ENCODE data around the gene PPT2. TPM values are rescaled to one million over a fixed set of nuclear protein-coding genes. Genes with fewer than 3 reads are reported as not detected.

PPT2 gene
- total and polyA plus RNA-seq, 2 of the 8 experiments (the other 6 are each of a cell fraction or from before 2014, with no cell fraction given), result 24.1 to 39.5 TPM

DNA sequence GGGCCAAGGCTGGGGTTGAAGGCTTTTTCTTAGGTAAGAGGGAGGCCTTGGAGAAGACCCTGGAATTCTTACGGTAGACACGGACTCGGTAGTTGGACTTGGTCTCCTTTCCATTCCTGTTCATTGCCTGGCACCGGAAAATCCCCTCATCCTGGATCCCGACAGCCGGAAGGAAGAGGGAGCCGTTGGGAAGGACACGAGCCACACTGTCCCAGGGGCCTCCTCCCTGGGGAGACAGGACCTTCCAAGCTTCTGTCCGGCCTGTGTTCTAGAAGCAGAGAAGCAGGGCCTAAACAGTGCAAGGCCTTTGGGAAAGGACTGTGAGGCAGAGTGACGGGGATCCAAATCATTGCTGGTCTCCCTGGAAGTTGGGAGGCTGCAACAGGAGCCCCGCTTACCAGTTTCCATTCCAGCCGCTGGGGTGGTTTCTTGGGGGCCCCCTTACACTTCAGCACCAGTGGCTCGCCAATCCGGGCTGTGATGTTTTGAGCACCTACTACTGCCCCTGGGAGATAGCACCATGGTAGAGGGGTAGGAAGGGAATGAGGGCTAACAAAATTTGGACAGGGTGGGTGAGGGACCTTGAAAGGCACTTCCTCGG, 29.6 kb downstream of the PPT2 start:
- Histone ChIP-seq H3K4me2 (ENCODE audit: insufficient read depth in 1 of 2, low read depth in 2 of 2, low read length in 2 of 2) (no peak overlapping the region), H3K18ac (ENCODE audit: extremely low read depth, low read length) (no peak overlapping the region), H3K27me3 (replicated peaks in 1 of 4; ENCODE audit: control insufficient read depth in 3 of 4, extremely low read depth in 1 of 4, insufficient read depth in 3 of 4, low read length in 3 of 4) (no peaks in the 10 kb centered on the region; a peak in 1 of 7 replicates), H3K79me1 (ENCODE audit: low read depth, low read length) (peaks cover 6% of the 10 kb centered on the region), H3K9ac (replicated peaks in 1 of 4; ENCODE audit: extremely low read depth in 1 of 4, low read depth in 3 of 4, low read length in 3 of 4) (no peak overlapping the region), H2AK5ac (ENCODE audit: low read depth, low read length) (no peak overlapping the region), H3K23me2 (ENCODE audit: low read depth, low read length) (peaks cover 6% of the 10 kb centered on the region; the same call in 1 of the 2 replicates), H2BK5ac (ENCODE audit: low read depth, low read length) (no peak overlapping the region), H3K27ac (ENCODE audit: low read depth, low read length) (no peak overlapping the region), H2BK120ac (replicated peaks; ENCODE audit: low read depth, low read length) (no peak overlapping the region), H4K91ac (replicated peaks; ENCODE audit: insufficient read length, low read length) (no peak overlapping the region), H2BK20ac (ENCODE audit: low read length) (no peak overlapping the region), H4K5ac (ENCODE audit: insufficient read length, low read depth, low read length) (no peak overlapping the region), H2BK15ac (ENCODE audit: low read length) (no peak overlapping the region), H3K23ac (ENCODE audit: insufficient read length) (no peak overlapping the region), H2BK12ac (ENCODE audit: low read depth, low read length) (no peak overlapping the region), H3K79me2 (ENCODE audit: control insufficient read depth in 1 of 2, insufficient read depth in 2 of 2, low read length in 2 of 2) (peaks cover 0 to 14% of the 10 kb centered on the region in 2 experiments; a peak in 2 of 4 replicates), H3K9me3 (ENCODE audit: insufficient read depth in 2 of 2, low read depth in 1 of 2, low read length in 1 of 2) (no peaks in the 10 kb centered on the region), H3K4ac (replicated peaks; ENCODE audit: insufficient read length, low read depth, low read length) (no peak overlapping the region), H3K14ac (ENCODE audit: insufficient read length) (no peak overlapping the region), H3K36me3 (ENCODE audit: control insufficient read depth in 2 of 4, insufficient read depth in 4 of 4, low read length in 3 of 4) (peaks cover 6 to 45% (median 33%) of the 10 kb centered on the region in 4 experiments), H2AFZ (ENCODE audit: low read length) (no peak overlapping the region), H3K4me3 (ENCODE audit: extremely low read depth in 1 of 4, insufficient read depth in 2 of 4, low read depth in 3 of 4, low read length in 4 of 4) (no peak overlapping the region), H4K8ac (ENCODE audit: extremely low read depth, insufficient read depth, low read length) (no peak overlapping the region; the same call in 1 of the 2 replicates), H3K56ac (replicated peaks; ENCODE audit: insufficient read length, low read depth, low read length) (no peak overlapping the region), H4K20me1 (replicated peaks in 1 of 2; ENCODE audit: control insufficient read depth in 1 of 2, insufficient read depth in 2 of 2, low read length in 2 of 2) (peaks cover 0 to 3% of the 10 kb centered on the region in 2 experiments), H3K4me1 (replicated peaks in 1 of 4; ENCODE audit: control insufficient read depth in 3 of 4, insufficient read depth in 4 of 4, low read length in 3 of 4) (peaks cover 0 to 9% (median 2%) of the 10 kb centered on the region in 4 experiments; a peak in 5 of 7 replicates)
- ChIA-PET POLR2A (ENCODE audit: partially characterized antibody) (interaction anchor here (1.8 to 7.9 kb wide), 2 partner anchors 9 to 17 kb away, joined by 11 to 194 read pairs; partner anchors contain the start of genes GPSM3 and PBX2), CTCF (ENCODE audit: partially characterized antibody) (interaction anchor here (1.2 to 2.0 kb wide), 4 partner anchors 9 to 65 kb away, joined by 3 to 8 read pairs (median 4); partner anchors contain the start of gene EGFL8)
- WGBS, 2 experiments (ENCODE audit: extremely low coverage in 1 of 2, insufficient coverage in 1 of 2, insufficient read length in 1 of 2, insufficient replicate concordance in 2 of 2, low coverage in 1 of 2, low lambda C conversion rate in 2 of 2, missing lambda C conversion rate in 1 of 2), result 87% methylated on average over 15 of the region's 15 CpGs; no CpG with 5 or more reads in 1 of the 2 experiments
- no peak for DNase-seq (ENCODE audit: low read depth in 1 of 2, low spot score in 2 of 2)
- no peak for FAIRE-seq
- TF ChIP-seq GABPA (IDR thresholded peaks at IDR 0.05; ENCODE audit: borderline replicate concordance, insufficient read depth, low read length), result no peak
- no peak for TF ChIP-seq CBX8 (IDR thresholded peaks at IDR 0.05; ENCODE audit: borderline replicate concordance, low read depth, low read length)
- no peak for TF ChIP-seq MAFK (IDR thresholded peaks at IDR 0.05; ENCODE audit: low read depth, low read length)
- TF ChIP-seq SUZ12 (IDR thresholded peaks at IDR 0.05; ENCODE audit: low read length), result no peak
- no peak for TF ChIP-seq SP4 (IDR thresholded peaks at IDR 0.05; ENCODE audit: low read length)
- TF ChIP-seq POU5F1 (IDR thresholded peaks at IDR 0.05; ENCODE audit: low read depth, low read length), result no peak
- no peak for TF ChIP-seq RAD21 (IDR thresholded peaks at IDR 0.05 in 1 of 2, conservative IDR thresholded peaks at IDR 0.05 in 1 of 2; ENCODE audit: low read depth in 2 of 2, low read length in 2 of 2)
- TF ChIP-seq EGR1 (IDR thresholded peaks at IDR 0.05; ENCODE audit: borderline replicate concordance, low read depth, low read length), result no peak
- no peak for TF ChIP-seq TBP (IDR thresholded peaks at IDR 0.05; ENCODE audit: low read depth, low read length)
- TF ChIP-seq SIX5 (IDR thresholded peaks at IDR 0.05; ENCODE audit: low read depth, low read length), result no peak
- TF ChIP-seq CBX5 (IDR thresholded peaks at IDR 0.05; ENCODE audit: low read depth, low read length), result no peak
- TF ChIP-seq, protein P1, sequence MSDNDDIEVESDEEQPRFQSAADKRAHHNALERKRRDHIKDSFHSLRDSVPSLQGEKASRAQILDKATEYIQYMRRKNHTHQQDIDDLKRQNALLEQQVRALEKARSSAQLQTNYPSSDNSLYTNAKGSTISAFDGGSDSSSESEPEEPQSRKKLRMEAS (IDR thresholded peaks at IDR 0.05), result no peak
- no peak for TF ChIP-seq CHD1 (IDR thresholded peaks at IDR 0.05; ENCODE audit: low read depth, low read length)

Data from H1 (cell line).